ENCODE data around the gene LRP4.

Gene LRP4

GRCh38 chr11:46836870-46837269, 81.5 kb downstream of the LRP4 start:
- DNase-seq (ENCODE audit: low read depth) = no peak

GRCh38 chr11:46836431-46836830, 81.9 kb downstream of the LRP4 start:
- TF ChIP-seq CTCF (IDR thresholded peaks at IDR 0.05; ENCODE audit: control insufficient read depth, insufficient read depth, low read depth, low read length, missing control alignments) = no peak
- H3K4me3 ChIP-seq (ENCODE audit: control insufficient read depth, low read depth, low read length) = no peak overlapping the region
- no peak for DNase-seq (ENCODE audit: low read depth)

More at GRCh38 chr11:46836870-46837269, 81.5 kb downstream of the LRP4 start:
- H3K4me3 ChIP-seq (ENCODE audit: control insufficient read depth, low read depth, low read length) = no peak overlapping the region
- no peak for TF ChIP-seq CTCF (IDR thresholded peaks at IDR 0.05; ENCODE audit: control insufficient read depth, insufficient read depth, low read depth, low read length, missing control alignments)

- no peak for DNase-seq (ENCODE audit: low read depth)
- H3K4me3 ChIP-seq (ENCODE audit: control insufficient read depth, low read depth, low read length) = no peak overlapping the region
- TF ChIP-seq CTCF (IDR thresholded peaks at IDR 0.05; ENCODE audit: control insufficient read depth, insufficient read depth, low read depth, low read length, missing control alignments) = no peak
Observed at GRCh38 chr11:46835897-46836296, 82.5 kb downstream of the LRP4 start.

- H3K4me3 ChIP-seq (ENCODE audit: control insufficient read depth, low read depth, low read length) = no peak overlapping the region
- no peak for DNase-seq (ENCODE audit: low read depth)
- no peak for TF ChIP-seq CTCF (IDR thresholded peaks at IDR 0.05; ENCODE audit: control insufficient read depth, insufficient read depth, low read depth, low read length, missing control alignments)
Observed at GRCh38 chr11:46834821-46835220, 83.5 kb downstream of the LRP4 start.

GRCh38 chr11:46832511-46833214, 85.7 kb downstream of the LRP4 start:
- no peak for TF ChIP-seq CTCF (IDR thresholded peaks at IDR 0.05; ENCODE audit: control insufficient read depth, insufficient read depth, low read depth, low read length, missing control alignments)
- no peak for DNase-seq (ENCODE audit: low read depth)
- H3K4me3 ChIP-seq (ENCODE audit: control insufficient read depth, low read depth, low read length) = no peak overlapping the region

DNA sequence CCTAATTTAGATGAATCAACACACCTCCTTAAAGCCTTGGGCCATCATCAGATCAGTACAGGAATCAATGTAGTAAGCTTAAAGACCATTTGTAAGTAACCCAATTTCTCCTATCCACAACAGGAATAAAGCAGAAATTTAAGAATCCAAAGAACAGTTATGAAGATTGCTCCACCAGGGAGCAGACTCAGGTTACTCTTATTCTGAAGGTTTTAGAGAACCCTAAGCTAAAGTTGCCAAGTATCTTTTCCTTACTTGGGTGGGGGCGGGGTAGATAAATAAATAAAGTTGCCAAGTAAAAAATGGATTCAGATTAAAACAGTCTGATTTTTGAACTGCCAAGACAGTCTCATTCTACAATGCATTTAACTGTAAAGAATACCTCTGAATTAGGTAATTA, 90.4 kb downstream of the LRP4 start:
- H3K4me3 ChIP-seq (ENCODE audit: control insufficient read depth, low read depth, low read length) = no peak overlapping the region
- TF ChIP-seq CTCF (IDR thresholded peaks at IDR 0.05; ENCODE audit: control insufficient read depth, insufficient read depth, low read depth, low read length, missing control alignments) = no peak
- DNase-seq (ENCODE audit: low read depth) = no peak
